HepG2 (cell line): ENCODE measurements around the gene HPS1. TPM values are rescaled to one million over a fixed set of nuclear protein-coding genes. Genes with fewer than 3 reads are reported as not detected.

Experiments used
- AFF4 ChIP-seq: sonication (generic); formaldehyde crosslinking; IDR thresholded peaks from 2 replicates; pipeline ENCODE4 v1.4.0; 2020; ENCODE audit warnings: missing genetic modification reagents
- CBFB ChIP-seq: sonication (generic); formaldehyde crosslinking; IDR thresholded peaks from 2 replicates; pipeline ENCODE4 v1.4.0; 2020; ENCODE audit warnings: missing genetic modification reagents
- CEBPG ChIP-seq: IDR thresholded peaks from 2 replicates; pipeline ENCODE4 v1.6.1; 2016
- FOXK2 ChIP-seq: fragments of 450-650 bp; IDR thresholded peaks from 2 replicates; pipeline ENCODE4 v1.6.1; 2016
- HOMEZ ChIP-seq: IDR thresholded peaks from 2 replicates; pipeline ENCODE4 v1.6.1; 2016; ENCODE audit warnings: low read depth
- NR2F2 ChIP-seq: IDR thresholded peaks from 2 replicates; pipeline ENCODE4 v1.6.1; 2012; ENCODE audit warnings: low read depth, inconsistent platforms, borderline replicate concordance
- POLR2AphosphoS5 ChIP-seq: IDR thresholded peaks from 2 replicates; pipeline ENCODE4 v1.6.1; 2012; ENCODE audit warnings: low read depth, low read length
- RNF219 ChIP-seq: sonication (generic); formaldehyde crosslinking; IDR thresholded peaks from 2 replicates; pipeline ENCODE4 v1.5.0; 2020; ENCODE audit warnings: mild to moderate bottlenecking, missing genetic modification reagents
- RXRB ChIP-seq: IDR thresholded peaks from 2 replicates; pipeline ENCODE4 v1.6.1; 2016; ENCODE audit warnings: borderline replicate concordance, missing genetic modification reagents, missing compliant biosample characterization
- TARDBP ChIP-seq: sonication (generic); formaldehyde crosslinking; IDR thresholded peaks from 2 replicates; pipeline ENCODE4 v1.8.0; 2022; ENCODE audit warnings: mild to moderate bottlenecking, missing genetic modification reagents
- TBP ChIP-seq: sonication (generic); formaldehyde crosslinking; IDR thresholded peaks from 2 replicates; pipeline ENCODE4 v1.5.0; 2020; ENCODE audit warnings: missing genetic modification reagents
- ZBTB44 ChIP-seq: sonication (generic); formaldehyde crosslinking; IDR thresholded peaks from 2 replicates; pipeline ENCODE4 v1.4.0; 2020; ENCODE audit warnings: missing genetic modification reagents
- ZNF281 ChIP-seq: sonication (generic); formaldehyde crosslinking; IDR thresholded peaks from 2 replicates; pipeline ENCODE4 v1.4.0; 2020; ENCODE audit warnings: missing genetic modification reagents, borderline replicate concordance
- ZNF607 ChIP-seq: sonication (generic); formaldehyde crosslinking; IDR thresholded peaks from 2 replicates; pipeline ENCODE4 v1.5.1; 2020; ENCODE audit warnings: missing genetic modification reagents, mild to moderate bottlenecking, borderline replicate concordance
- ZNF724P ChIP-seq: sonication (generic); formaldehyde crosslinking; IDR thresholded peaks from 2 replicates; pipeline ENCODE4 v1.8.0; 2022; ENCODE audit warnings: missing genetic modification reagents, borderline replicate concordance
- ZNF777 ChIP-seq: sonication (generic); formaldehyde crosslinking; IDR thresholded peaks from 2 replicates; pipeline ENCODE4 v1.4.0; 2020; ENCODE audit warnings: missing genetic modification reagents
- ZSCAN31 ChIP-seq: sonication (generic); formaldehyde crosslinking; IDR thresholded peaks from 2 replicates; pipeline ENCODE4 v1.5.0; 2020; ENCODE audit warnings: low read depth, mild to moderate bottlenecking, missing genetic modification reagents
- polyA plus RNA-seq, 8 experiments: library from polyadenylated mRNA; depleted of rRNA in 3 of 8; stranded (reverse) in 7 of 8; unstranded in 1 of 8; fragments of >200 nt; fragmentation: Illumina TruSeq in 4 of 8; extraction: Trizol in 4 of 8; gene quantifications; 2 replicates each; pipeline versions ENCODE4 v1.2.1 to v1.2.3, GENCODE V29; 2011 to 2016; ENCODE audit warnings: low read depth in 4 of 8, missing spikeins in 1 of 8, mixed read lengths in 1 of 8; ENCODE audit not compliant: insufficient read depth in 1 of 8
- total RNA-seq, 5 experiments: library from RNA; depleted of rRNA; stranded (reverse); fragments of >200 nt; fragmentation: Illumina TruSeq; extraction: Trizol; gene quantifications; 2 replicates each; pipeline ENCODE4 v1.2.3, GENCODE V29; 2016; ENCODE audit warnings: low read depth in 1 of 5

The HPS1 gene
- total and polyA plus RNA-seq, 2 of the 13 experiments (the other 11 are each of a cell fraction or from before 2014, with no cell fraction given): 24.6 to 25.8 TPM

- TF ChIP-seq AFF4 (CRISPR knock-in tag) (no peak), RXRB (CRISPR knock-in tag) (peak; percentile 69; the same call in 1 of the 2 replicates), TARDBP (CRISPR knock-in tag) (no peak), ZSCAN31 (CRISPR knock-in tag) (no peak), ZNF777 (CRISPR knock-in tag) (no peak), NR2F2 (peak; percentile 19; the same call in 1 of the 2 replicates), HOMEZ (CRISPR knock-in tag) (peak; percentile 66; the same call in 1 of the 2 replicates), FOXK2 (peak; percentile 12; the same call in 1 of the 2 replicates), ZNF607 (CRISPR knock-in tag) (peak; percentile 34; the same call in 1 of the 2 replicates), CBFB (CRISPR knock-in tag) (no peak), ZNF281 (CRISPR knock-in tag) (no peak), POLR2AphosphoS5 (no peak), RNF219 (no peak), ZBTB44 (CRISPR knock-in tag) (no peak), TBP (CRISPR knock-in tag) (no peak), ZNF724P (CRISPR knock-in tag) (no peak), CEBPG (CRISPR knock-in tag) (peak; percentile 81)
These were observed 14.2 kb upstream of the HPS1 start (continued) for GRCh38 chr10:98460837-98461499.
